ENCODE data around the gene ATIC.

Gene ATIC

GRCh38 chr2:215382011-215382410 is 70.2 kb downstream of the ATIC start:
- TF ChIP-seq, protein P1, sequence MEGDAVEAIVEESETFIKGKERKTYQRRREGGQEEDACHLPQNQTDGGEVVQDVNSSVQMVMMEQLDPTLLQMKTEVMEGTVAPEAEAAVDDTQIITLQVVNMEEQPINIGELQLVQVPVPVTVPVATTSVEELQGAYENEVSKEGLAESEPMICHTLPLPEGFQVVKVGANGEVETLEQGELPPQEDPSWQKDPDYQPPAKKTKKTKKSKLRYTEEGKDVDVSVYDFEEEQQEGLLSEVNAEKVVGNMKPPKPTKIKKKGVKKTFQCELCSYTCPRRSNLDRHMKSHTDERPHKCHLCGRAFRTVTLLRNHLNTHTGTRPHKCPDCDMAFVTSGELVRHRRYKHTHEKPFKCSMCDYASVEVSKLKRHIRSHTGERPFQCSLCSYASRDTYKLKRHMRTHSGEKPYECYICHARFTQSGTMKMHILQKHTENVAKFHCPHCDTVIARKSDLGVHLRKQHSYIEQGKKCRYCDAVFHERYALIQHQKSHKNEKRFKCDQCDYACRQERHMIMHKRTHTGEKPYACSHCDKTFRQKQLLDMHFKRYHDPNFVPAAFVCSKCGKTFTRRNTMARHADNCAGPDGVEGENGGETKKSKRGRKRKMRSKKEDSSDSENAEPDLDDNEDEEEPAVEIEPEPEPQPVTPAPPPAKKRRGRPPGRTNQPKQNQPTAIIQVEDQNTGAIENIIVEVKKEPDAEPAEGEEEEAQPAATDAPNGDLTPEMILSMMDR (conservative IDR thresholded peaks at IDR 0.05; ENCODE audit: low read length) = no peak
- TF ChIP-seq EZH2phosphoT487 (IDR thresholded peaks at IDR 0.05; ENCODE audit: borderline replicate concordance) = no peak
- Histone ChIP-seq H3K9ac (ENCODE audit: low read depth, low read length, poor library complexity, severe bottlenecking) (no peak overlapping the region), H3K27me3 (ENCODE audit: insufficient read depth, low read length, poor library complexity, severe bottlenecking) (no peaks in the 10 kb centered on the region), H3K4me2 (ENCODE audit: low read depth, low read length, poor library complexity, severe bottlenecking) (no peak overlapping the region), H3K79me2 (ENCODE audit: insufficient read depth, low read length) (no peaks in the 10 kb centered on the region), H3K4me3 (ENCODE audit: low read length, poor library complexity, severe bottlenecking) (no peak overlapping the region), H3K9me2 (replicated peaks; ENCODE audit: low read depth, low read length) (no peaks in the 10 kb centered on the region), H3K4me1 (ENCODE audit: insufficient read depth, low read length, poor library complexity, severe bottlenecking) (no peaks in the 10 kb centered on the region), H3K36me3 (ENCODE audit: insufficient read depth, low read length) (no peaks in the 10 kb centered on the region), H3K9me3 (ENCODE audit: insufficient read depth, low read depth, low read length) (no peaks in the 10 kb centered on the region), H3F3A (ENCODE audit: low read depth) (no peaks in the 10 kb centered on the region), H2AFZ (ENCODE audit: low read length) (no peak overlapping the region), H4K20me1 (ENCODE audit: insufficient read depth, low read length, poor library complexity, severe bottlenecking) (no peaks in the 10 kb centered on the region)

DNA sequence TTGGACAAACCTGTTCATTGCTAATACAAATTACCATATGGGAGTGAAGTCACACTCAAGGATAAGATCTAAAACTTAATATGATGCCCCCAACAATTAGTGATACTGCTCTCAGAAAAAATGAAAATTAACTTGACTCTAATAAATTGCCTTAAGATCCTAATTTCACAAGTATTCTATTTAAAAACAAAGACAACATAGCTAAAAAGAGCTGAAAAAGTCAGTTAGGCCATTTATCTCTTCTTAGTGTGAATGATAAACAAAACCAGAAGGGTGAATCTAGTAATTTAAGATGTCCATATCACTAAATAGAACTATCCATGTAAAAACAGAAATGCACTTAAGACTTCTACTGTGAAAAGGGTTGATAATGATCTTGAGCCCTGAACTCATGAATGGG is 70.6 kb downstream of the ATIC start:
- H3K4me1 ChIP-seq (ENCODE audit: insufficient read depth, low read length, poor library complexity, severe bottlenecking) = no peaks in the 10 kb centered on the region
- H2AFZ ChIP-seq (ENCODE audit: low read length) = no peak overlapping the region
- TF ChIP-seq EZH2phosphoT487 (IDR thresholded peaks at IDR 0.05; ENCODE audit: borderline replicate concordance) = no peak
- TF ChIP-seq, protein P1 (conservative IDR thresholded peaks at IDR 0.05; ENCODE audit: low read length) = no peak
- no peaks in the 10 kb centered on the region for H3F3A ChIP-seq (ENCODE audit: low read depth)
- no peaks in the 10 kb centered on the region for H3K9me2 ChIP-seq (replicated peaks; ENCODE audit: low read depth, low read length)
- H3K36me3 ChIP-seq (ENCODE audit: insufficient read depth, low read length) = no peaks in the 10 kb centered on the region
- H4K20me1 ChIP-seq (ENCODE audit: insufficient read depth, low read length, poor library complexity, severe bottlenecking) = no peaks in the 10 kb centered on the region
- H3K4me3 ChIP-seq (ENCODE audit: low read length, poor library complexity, severe bottlenecking) = no peak overlapping the region
- no peak overlapping the region for H3K9ac ChIP-seq (ENCODE audit: low read depth, low read length, poor library complexity, severe bottlenecking)
- no peaks in the 10 kb centered on the region for H3K79me2 ChIP-seq (ENCODE audit: insufficient read depth, low read length)
- no peaks in the 10 kb centered on the region for H3K27me3 ChIP-seq (ENCODE audit: insufficient read depth, low read length, poor library complexity, severe bottlenecking)
- no peak overlapping the region for H3K4me2 ChIP-seq (ENCODE audit: low read depth, low read length, poor library complexity, severe bottlenecking)
- no peaks in the 10 kb centered on the region for H3K9me3 ChIP-seq (ENCODE audit: insufficient read depth, low read depth, low read length)

GRCh38 chr2:215383652-215384279 is 71.9 kb downstream of the ATIC start:
- no peaks in the 10 kb centered on the region for H4K20me1 ChIP-seq (ENCODE audit: insufficient read depth, low read length, poor library complexity, severe bottlenecking)
- no peaks in the 10 kb centered on the region for H3K36me3 ChIP-seq (ENCODE audit: insufficient read depth, low read length)
- no peak overlapping the region for H3K9ac ChIP-seq (ENCODE audit: low read depth, low read length, poor library complexity, severe bottlenecking)
- no peak overlapping the region for H2AFZ ChIP-seq (ENCODE audit: low read length)
- no peaks in the 10 kb centered on the region for H3K4me1 ChIP-seq (ENCODE audit: insufficient read depth, low read length, poor library complexity, severe bottlenecking)
- H3K9me2 ChIP-seq (replicated peaks; ENCODE audit: low read depth, low read length) = no peaks in the 10 kb centered on the region
- no peak for TF ChIP-seq EZH2phosphoT487 (IDR thresholded peaks at IDR 0.05; ENCODE audit: borderline replicate concordance)
- TF ChIP-seq, protein P1 (conservative IDR thresholded peaks at IDR 0.05; ENCODE audit: low read length) = no peak
- H3F3A ChIP-seq (ENCODE audit: low read depth) = no peaks in the 10 kb centered on the region
- H3K9me3 ChIP-seq (ENCODE audit: insufficient read depth, low read depth, low read length) = no peaks in the 10 kb centered on the region
- no peaks in the 10 kb centered on the region for H3K27me3 ChIP-seq (ENCODE audit: insufficient read depth, low read length, poor library complexity, severe bottlenecking)
- H3K4me3 ChIP-seq (ENCODE audit: low read length, poor library complexity, severe bottlenecking) = no peak overlapping the region
- no peak overlapping the region for H3K4me2 ChIP-seq (ENCODE audit: low read depth, low read length, poor library complexity, severe bottlenecking)
- H3K79me2 ChIP-seq (ENCODE audit: insufficient read depth, low read length) = no peaks in the 10 kb centered on the region
